Upper lobe of left lung (tissue), 4 donors: ENCODE data around the gene CYP3A4.

Source experiments
- CTCF ChIP-seq, 6 experiments: fragments of 450-650 bp in 4 of 6; fragments of 200-600 bp in 2 of 6; sonication (generic) in 2 of 6; IDR thresholded peaks; one replicate each; pipeline ENCODE4 v1.5.1; 2016 to 2019; ENCODE audit warnings: antibody characterized with exemption in 6 of 6
- EP300 ChIP-seq, 4 donors: sonication (generic); formaldehyde crosslinking; IDR thresholded peaks; one replicate each; pipeline ENCODE4 v1.5.1; 2017; ENCODE audit warnings: antibody characterized with exemption in 4 of 4, control low read depth in 2 of 4
- POLR2AphosphoS5 ChIP-seq, 2 donors: sonication (generic); formaldehyde crosslinking; IDR thresholded peaks; one replicate each; pipeline ENCODE4 v1.5.1; 2017; ENCODE audit warnings: antibody characterized with exemption in 2 of 2

- TF ChIP-seq CTCF (IDR thresholded peaks at IDR 0.05) (no peak), POLR2AphosphoS5 (IDR thresholded peaks at IDR 0.05) (no peak), EP300 (IDR thresholded peaks at IDR 0.05) (no peak)
These were observed 47.6 kb upstream of the CYP3A4 start for GRCh38 chr7:99831595-99831994.
